GM12878 (cell line): ENCODE measurements around the gene TGFBRAP1. TPM values are rescaled to one million over a fixed set of nuclear protein-coding genes. Genes with fewer than 3 reads are reported as not detected.

Source experiments
- BCL11A ChIP-seq: IDR thresholded peaks from 2 replicates; pipeline ENCODE4 v1.6.1; 2011; ENCODE audit warnings: low read depth, low read length
- BHLHE40 ChIP-seq, 2 experiments: fragments of 450-650 bp in 1 of 2; IDR thresholded peaks; 2 replicates each; pipeline ENCODE4 v1.6.1; 2011 to 2017; ENCODE audit warnings: low read depth in 2 of 2, borderline replicate concordance in 1 of 2, improper control_type of control experiment in 1 of 2, low read length in 1 of 2, mild to moderate bottlenecking in 1 of 2
- CBX5 ChIP-seq: sonication (generic); IDR thresholded peaks from 2 replicates; pipeline ENCODE4 v1.6.1; 2016; ENCODE audit warnings: low read depth, moderate library complexity, mild to moderate bottlenecking, inconsistent platforms
- CHD2 ChIP-seq: IDR thresholded peaks from 2 replicates; pipeline ENCODE4 v1.6.1; 2011; ENCODE audit warnings: low read depth, low read length, improper control_type of control experiment, borderline replicate concordance
- KLF5 ChIP-seq: fragments of 450-650 bp; IDR thresholded peaks from 2 replicates; pipeline ENCODE4 v1.6.1; 2014; ENCODE audit warnings: mild to moderate bottlenecking; ENCODE audit not compliant: partially characterized antibody
- NBN ChIP-seq: fragments of 450-650 bp; IDR thresholded peaks from 2 replicates; pipeline ENCODE4 v1.6.1; 2016
- NR2F1 ChIP-seq: fragments of 450-650 bp; conservative IDR thresholded peaks from 2 replicates; pipeline ENCODE4 v1.6.1; 2017; ENCODE audit warnings: mild to moderate bottlenecking
- POLR2AphosphoS2 ChIP-seq: IDR thresholded peaks from 2 replicates; pipeline ENCODE4 v1.6.1; 2011; ENCODE audit warnings: low read depth, mild to moderate bottlenecking, low read length, improper control_type of control experiment, moderate library complexity
- STAT3 ChIP-seq: IDR thresholded peaks from 2 replicates; pipeline ENCODE4 v1.6.1; 2011; ENCODE audit warnings: low read depth, low read length, improper control_type of control experiment
- SUPT20H ChIP-seq: IDR thresholded peaks from 2 replicates; pipeline ENCODE4 v1.6.1; 2011; ENCODE audit warnings: low read depth, mild to moderate bottlenecking, low read length, moderate library complexity, borderline replicate concordance; ENCODE audit not compliant: control insufficient read depth
- TAF1 ChIP-seq: IDR thresholded peaks from 2 replicates; pipeline ENCODE4 v1.6.1; 2011; ENCODE audit warnings: mild to moderate bottlenecking, low read depth, low read length, borderline replicate concordance
- TBL1XR1 ChIP-seq: IDR thresholded peaks from 2 replicates; pipeline ENCODE4 v1.6.1; 2012; ENCODE audit warnings: low read depth, low read length, improper control_type of control experiment
- TCF3 ChIP-seq: IDR thresholded peaks from 2 replicates; pipeline ENCODE4 v1.6.1; 2012; ENCODE audit warnings: low read depth, mild to moderate bottlenecking, low read length, borderline replicate concordance; ENCODE audit not compliant: insufficient read depth
- polyA plus RNA-seq, 11 experiments: library from polyadenylated mRNA; depleted of rRNA in 4 of 11; unstranded in 6 of 11; stranded (reverse) in 5 of 11; fragments of >200 nt; fragmentation: Nextera tagmentation in 4 of 11; fragmentation: Illumina TruSeq in 1 of 11; extraction: Ambion mirVana in 4 of 11; extraction: Trizol in 1 of 11; gene quantifications; 1 replicate in 1 of 11; 2 replicates in 10 of 11; pipeline versions ENCODE4 v1.2.1 to v1.2.3, GENCODE V29; 2011 to 2016; ENCODE audit warnings: inconsistent platforms in 2 of 11, missing spikeins in 2 of 11, low read depth in 1 of 11
- total RNA-seq, 4 experiments: library from RNA; depleted of rRNA in 3 of 4; stranded (reverse); fragments of >200 nt in 3 of 4; fragmentation: Illumina TruSeq in 1 of 4; extraction: Trizol in 1 of 4; gene quantifications; 2 replicates each; pipeline versions ENCODE4 v1.2.1 to v1.2.3, GENCODE V29; 2013 to 2021
- TF ChIP-seq, protein P1 (sequence below): fragments of 450-650 bp; IDR thresholded peaks from 2 replicates; pipeline ENCODE4 v1.6.1; 2018; ENCODE audit warnings: borderline replicate concordance, mild to moderate bottlenecking; ENCODE audit not compliant: partially characterized antibody
- TF ChIP-seq, protein P2 (sequence below): fragments of 450-650 bp; IDR thresholded peaks from 2 replicates; pipeline ENCODE4 v1.6.1; 2017; ENCODE audit warnings: antibody characterized with exemption, mild to moderate bottlenecking, moderate library complexity
- TF ChIP-seq, protein P3 (sequence below): fragments of 450-650 bp; IDR thresholded peaks from 2 replicates; pipeline ENCODE4 v1.6.1; 2017; ENCODE audit warnings: mild to moderate bottlenecking, moderate library complexity
- TF ChIP-seq, protein P4 (sequence below): fragments of 450-650 bp; conservative IDR thresholded peaks from 2 replicates; pipeline ENCODE4 v1.6.1; 2017; ENCODE audit warnings: mild to moderate bottlenecking, moderate library complexity

TGFBRAP1 gene
- total and polyA plus RNA-seq, 10 of the 15 experiments (the other 5 are each of a cell fraction or from before 2014, with no cell fraction given), result 7.9 to 37.4 (median 23.7) TPM

DNA sequence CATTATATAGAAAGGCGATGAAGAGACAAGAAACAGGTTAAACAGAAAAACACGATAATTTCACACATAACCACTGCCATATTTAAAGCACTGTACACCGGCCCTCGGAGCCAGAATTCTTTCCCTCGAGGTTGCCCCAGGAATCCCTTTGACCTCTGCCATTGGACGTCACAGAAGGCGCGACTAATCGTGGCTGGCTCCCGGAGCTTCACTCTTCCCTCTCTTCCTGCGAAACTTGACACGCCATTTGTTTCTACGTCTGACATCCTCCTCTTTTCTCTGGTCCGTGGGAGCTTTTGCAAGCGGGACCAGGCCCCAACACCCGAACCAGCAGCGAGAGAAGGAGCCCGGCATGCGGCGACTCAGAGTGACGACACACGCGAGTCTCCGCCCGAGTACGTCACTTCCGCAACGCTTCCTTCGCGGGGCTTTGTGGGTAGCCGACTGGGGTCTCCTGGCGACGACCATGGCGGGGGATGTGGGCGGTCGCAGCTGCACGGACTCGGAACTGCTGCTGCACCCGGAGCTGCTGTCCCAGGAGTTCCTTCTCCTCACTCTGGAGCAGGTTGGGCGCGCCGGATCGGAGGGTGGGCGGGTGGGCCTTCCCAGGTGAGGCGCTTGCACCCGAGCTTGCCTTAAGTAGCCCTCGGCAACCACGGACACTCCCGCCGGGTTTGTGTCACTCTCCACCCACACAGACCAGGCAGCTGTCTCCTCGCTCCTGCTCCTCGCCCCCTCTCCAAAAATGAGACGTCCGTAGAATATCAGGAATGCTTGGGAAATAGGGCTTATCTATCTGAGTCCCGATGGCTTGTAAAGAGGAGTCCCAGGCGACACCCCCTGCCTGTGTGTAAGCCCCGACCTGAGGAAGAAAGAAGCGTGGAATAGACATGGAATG lies 7.8 kb upstream of the TGFBRAP1 start, which contains the start of gene C2orf49 (continued):
- TF ChIP-seq, protein P1, sequence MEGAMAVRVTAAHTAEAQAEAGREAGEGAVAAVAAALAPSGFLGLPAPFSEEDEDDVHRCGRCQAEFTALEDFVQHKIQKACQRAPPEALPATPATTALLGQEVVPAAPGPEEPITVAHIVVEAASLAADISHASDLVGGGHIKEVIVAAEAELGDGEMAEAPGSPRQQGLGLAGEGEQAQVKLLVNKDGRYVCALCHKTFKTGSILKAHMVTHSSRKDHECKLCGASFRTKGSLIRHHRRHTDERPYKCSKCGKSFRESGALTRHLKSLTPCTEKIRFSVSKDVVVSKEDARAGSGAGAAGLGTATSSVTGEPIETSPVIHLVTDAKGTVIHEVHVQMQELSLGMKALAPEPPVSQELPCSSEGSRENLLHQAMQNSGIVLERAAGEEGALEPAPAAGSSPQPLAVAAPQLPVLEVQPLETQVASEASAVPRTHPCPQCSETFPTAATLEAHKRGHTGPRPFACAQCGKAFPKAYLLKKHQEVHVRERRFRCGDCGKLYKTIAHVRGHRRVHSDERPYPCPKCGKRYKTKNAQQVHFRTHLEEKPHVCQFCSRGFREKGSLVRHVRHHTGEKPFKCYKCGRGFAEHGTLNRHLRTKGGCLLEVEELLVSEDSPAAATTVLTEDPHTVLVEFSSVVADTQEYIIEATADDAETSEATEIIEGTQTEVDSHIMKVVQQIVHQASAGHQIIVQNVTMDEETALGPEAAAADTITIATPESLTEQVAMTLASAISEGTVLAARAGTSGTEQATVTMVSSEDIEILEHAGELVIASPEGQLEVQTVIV, result peak; percentile 67
- TF ChIP-seq TAF1 (peak; percentile 5; the same call in 1 of the 2 replicates), POLR2AphosphoS2 (no peak), TBL1XR1 (no peak), NBN (peak; percentile 100), NR2F1 (peak; percentile 98), CHD2 (no peak; the same call in 1 of the 2 replicates), BHLHE40 (IDR thresholded peaks at IDR 0.05; ENCODE audit: borderline replicate concordance in 1 of 2, low read depth in 2 of 2, low read length in 1 of 2) (peak in 1 of 2 experiments; percentile 48; a peak in 1 of 4 replicates), TCF3 (no peak), STAT3 (no peak), BCL11A (no peak), SUPT20H (no peak), KLF5 (peak; percentile 85), CBX5 (no peak)
- TF ChIP-seq, protein P2, sequence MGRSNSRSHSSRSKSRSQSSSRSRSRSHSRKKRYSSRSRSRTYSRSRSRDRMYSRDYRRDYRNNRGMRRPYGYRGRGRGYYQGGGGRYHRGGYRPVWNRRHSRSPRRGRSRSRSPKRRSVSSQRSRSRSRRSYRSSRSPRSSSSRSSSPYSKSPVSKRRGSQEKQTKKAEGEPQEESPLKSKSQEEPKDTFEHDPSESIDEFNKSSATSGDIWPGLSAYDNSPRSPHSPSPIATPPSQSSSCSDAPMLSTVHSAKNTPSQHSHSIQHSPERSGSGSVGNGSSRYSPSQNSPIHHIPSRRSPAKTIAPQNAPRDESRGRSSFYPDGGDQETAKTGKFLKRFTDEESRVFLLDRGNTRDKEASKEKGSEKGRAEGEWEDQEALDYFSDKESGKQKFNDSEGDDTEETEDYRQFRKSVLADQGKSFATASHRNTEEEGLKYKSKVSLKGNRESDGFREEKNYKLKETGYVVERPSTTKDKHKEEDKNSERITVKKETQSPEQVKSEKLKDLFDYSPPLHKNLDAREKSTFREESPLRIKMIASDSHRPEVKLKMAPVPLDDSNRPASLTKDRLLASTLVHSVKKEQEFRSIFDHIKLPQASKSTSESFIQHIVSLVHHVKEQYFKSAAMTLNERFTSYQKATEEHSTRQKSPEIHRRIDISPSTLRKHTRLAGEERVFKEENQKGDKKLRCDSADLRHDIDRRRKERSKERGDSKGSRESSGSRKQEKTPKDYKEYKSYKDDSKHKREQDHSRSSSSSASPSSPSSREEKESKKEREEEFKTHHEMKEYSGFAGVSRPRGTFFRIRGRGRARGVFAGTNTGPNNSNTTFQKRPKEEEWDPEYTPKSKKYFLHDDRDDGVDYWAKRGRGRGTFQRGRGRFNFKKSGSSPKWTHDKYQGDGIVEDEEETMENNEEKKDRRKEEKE, result no peak
- TF ChIP-seq, protein P3, sequence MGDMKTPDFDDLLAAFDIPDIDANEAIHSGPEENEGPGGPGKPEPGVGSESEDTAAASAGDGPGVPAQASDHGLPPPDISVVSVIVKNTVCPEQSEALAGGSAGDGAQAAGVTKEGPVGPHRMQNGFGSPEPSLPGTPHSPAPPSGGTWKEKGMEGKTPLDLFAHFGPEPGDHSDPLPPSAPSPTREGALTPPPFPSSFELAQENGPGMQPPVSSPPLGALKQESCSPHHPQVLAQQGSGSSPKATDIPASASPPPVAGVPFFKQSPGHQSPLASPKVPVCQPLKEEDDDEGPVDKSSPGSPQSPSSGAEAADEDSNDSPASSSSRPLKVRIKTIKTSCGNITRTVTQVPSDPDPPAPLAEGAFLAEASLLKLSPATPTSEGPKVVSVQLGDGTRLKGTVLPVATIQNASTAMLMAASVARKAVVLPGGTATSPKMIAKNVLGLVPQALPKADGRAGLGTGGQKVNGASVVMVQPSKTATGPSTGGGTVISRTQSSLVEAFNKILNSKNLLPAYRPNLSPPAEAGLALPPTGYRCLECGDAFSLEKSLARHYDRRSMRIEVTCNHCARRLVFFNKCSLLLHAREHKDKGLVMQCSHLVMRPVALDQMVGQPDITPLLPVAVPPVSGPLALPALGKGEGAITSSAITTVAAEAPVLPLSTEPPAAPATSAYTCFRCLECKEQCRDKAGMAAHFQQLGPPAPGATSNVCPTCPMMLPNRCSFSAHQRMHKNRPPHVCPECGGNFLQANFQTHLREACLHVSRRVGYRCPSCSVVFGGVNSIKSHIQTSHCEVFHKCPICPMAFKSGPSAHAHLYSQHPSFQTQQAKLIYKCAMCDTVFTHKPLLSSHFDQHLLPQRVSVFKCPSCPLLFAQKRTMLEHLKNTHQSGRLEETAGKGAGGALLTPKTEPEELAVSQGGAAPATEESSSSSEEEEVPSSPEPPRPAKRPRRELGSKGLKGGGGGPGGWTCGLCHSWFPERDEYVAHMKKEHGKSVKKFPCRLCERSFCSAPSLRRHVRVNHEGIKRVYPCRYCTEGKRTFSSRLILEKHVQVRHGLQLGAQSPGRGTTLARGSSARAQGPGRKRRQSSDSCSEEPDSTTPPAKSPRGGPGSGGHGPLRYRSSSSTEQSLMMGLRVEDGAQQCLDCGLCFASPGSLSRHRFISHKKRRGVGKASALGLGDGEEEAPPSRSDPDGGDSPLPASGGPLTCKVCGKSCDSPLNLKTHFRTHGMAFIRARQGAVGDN, result peak; percentile 92
- TF ChIP-seq, protein P4, sequence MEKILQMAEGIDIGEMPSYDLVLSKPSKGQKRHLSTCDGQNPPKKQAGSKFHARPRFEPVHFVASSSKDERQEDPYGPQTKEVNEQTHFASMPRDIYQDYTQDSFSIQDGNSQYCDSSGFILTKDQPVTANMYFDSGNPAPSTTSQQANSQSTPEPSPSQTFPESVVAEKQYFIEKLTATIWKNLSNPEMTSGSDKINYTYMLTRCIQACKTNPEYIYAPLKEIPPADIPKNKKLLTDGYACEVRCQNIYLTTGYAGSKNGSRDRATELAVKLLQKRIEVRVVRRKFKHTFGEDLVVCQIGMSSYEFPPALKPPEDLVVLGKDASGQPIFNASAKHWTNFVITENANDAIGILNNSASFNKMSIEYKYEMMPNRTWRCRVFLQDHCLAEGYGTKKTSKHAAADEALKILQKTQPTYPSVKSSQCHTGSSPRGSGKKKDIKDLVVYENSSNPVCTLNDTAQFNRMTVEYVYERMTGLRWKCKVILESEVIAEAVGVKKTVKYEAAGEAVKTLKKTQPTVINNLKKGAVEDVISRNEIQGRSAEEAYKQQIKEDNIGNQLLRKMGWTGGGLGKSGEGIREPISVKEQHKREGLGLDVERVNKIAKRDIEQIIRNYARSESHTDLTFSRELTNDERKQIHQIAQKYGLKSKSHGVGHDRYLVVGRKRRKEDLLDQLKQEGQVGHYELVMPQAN, result peak; percentile 27; the same call in 1 of the 2 replicates
